GM19438 (cell line): ENCODE measurements around the gene SYN1.
"Not testable (repeated sequence)": the region's sequence is repeated elsewhere in the genome, so short reads cannot be mapped to it uniquely, and the experiment has no call there.

Experiments used
- ATAC-seq: cut with Tn5 transposase; IDR thresholded peaks from one replicate; pipeline ENCODE4 v1.9.1; 2021; ENCODE audit warnings: low read depth; ENCODE audit not compliant: unreplicated experiment

SYN1 gene

DNA sequence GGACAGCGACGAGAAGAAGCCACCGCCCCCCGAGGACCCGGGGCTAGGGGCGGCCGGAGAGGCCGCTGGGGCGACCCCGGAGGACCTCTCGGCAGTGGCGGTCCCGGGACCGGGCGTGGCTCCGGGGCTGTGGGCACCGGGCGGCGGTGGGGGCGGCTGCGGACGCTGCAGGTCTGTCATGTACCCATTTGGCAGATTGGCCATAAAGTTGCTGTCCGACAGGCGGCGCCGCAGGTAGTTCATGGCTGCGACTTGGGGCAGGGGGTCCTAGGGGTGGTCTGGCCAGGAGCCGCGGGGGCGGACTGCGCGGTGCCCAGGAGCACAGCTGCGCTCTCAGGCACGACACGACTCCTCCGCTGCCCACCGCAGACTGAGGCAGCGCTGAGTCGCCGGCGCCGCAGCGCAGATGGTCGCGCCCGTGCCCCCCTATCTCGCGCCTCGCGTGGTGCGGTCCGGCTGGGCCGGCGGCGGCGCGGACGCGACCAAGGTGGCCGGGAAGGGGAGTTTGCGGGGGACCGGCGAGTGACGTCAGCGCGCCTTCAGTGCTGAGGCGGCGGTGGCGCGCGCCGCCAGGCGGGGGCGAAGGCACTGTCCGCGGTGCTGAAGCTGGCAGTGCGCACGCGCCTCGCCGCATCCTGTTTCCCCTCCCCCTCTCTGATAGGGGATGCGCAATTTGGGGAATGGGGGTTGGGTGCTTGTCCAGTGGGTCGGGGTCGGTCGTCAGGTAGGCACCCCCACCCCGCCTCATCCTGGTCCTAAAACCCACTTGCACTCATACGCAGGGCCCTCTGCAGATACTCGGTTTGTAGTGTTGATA is at the start of gene SYN1:
Gene SYN1 (minus strand): TSS at position 372 of the 817 bp plus-strand sequence. CDS start 129 bp downstream, at position 243.
- ATAC-seq: peak; percentile 67

- not testable (repeated sequence) for ATAC-seq
Observed at GRCh38 chrX:47665797-47666196, 46.1 kb upstream of the SYN1 start.

GRCh38 chrX:47664737-47665136 is 45.1 kb upstream of the SYN1 start:
- ATAC-seq: no peak

DNA sequence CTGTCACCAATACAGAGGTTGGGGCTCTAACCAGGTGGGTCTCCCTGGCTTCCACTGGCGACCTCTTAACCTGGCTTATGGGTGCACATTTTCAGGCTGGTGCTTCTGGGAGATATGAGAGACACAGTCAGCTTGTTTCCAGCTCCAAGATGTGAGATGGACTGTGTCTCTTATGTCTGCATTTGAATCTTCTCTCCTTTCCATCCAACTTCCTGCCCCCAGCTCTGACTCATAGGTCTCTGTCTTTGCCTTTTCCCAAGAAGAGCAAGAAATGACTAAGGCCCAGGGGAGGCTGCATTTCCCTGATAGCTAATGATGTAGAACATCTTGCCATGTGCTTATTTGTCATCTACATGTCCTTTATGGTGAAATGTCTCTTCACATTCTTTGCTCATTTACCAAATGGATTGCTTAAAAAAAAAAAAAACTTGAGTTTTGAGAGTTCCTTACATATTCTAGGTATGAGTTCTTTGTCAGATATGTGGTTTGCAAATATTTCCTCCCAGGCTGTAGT is 42.5 kb upstream of the SYN1 start:
- ATAC-seq: no peak

GRCh38 chrX:47661539-47661938 is 41.9 kb upstream of the SYN1 start:
- ATAC-seq: no peak

DNA sequence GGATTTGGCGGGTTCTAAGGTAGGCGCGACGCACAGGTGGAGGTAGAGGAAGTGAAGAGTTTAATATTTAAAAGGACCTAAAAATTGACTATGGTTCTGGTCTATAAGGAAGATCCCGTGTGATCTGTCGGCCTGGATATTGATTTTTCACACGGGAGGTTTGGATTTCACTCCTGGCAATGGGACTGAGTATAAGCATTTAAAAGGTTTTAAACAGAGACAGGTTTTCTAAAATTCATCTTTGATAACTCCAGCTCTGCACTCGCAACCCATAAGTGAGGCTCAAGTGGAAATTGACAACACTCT is 39.7 kb upstream of the SYN1 start:
- no peak for ATAC-seq

DNA sequence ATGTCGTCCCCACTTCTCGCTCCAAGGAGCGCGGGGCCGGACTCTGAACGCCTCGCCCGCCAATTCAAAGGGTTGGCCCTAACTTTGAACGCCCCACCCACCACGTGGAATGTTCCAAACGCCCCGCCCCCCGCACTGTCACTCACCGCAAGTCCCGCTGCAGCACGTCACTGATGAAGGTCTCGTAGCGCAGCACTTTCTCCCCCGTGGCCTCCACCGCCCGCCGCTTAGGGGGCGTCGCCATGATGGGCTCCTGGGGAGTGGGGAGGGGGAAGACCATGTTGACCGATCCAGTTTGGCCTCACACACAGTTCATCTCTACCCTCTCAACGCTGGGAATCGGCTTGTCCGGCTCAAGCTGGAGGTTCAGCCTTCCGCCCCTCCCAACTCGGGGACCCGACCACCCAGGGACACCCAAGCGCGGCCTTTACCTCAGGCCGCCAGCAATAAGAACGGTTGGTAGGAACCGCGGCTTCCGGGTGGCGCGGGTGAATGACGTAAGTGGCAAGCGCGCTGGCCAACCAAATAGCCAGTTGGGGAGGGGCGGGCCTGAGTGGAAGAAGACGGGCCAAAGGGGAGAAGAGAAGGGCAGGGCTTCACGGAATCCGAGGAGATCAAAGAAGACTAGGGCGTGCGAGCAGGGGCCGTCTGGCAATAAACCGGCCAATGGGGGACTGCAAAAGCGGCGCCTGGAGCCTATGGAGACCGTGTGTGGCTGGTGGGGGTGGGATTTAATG is 39.2 kb upstream of the SYN1 start, which contains the start of gene UXT:
Gene UXT (minus strand): TSS at position 497 of the 737 bp plus-strand sequence. CDS start 253 bp downstream, at position 244.
- ATAC-seq: peak; percentile 80

- no peak for ATAC-seq
Observed at GRCh38 chrX:47658301-47658683, 38.6 kb upstream of the SYN1 start.

GRCh38 chrX:47651043-47651905 is 31.6 kb upstream of the SYN1 start:
- no peak for ATAC-seq

DNA sequence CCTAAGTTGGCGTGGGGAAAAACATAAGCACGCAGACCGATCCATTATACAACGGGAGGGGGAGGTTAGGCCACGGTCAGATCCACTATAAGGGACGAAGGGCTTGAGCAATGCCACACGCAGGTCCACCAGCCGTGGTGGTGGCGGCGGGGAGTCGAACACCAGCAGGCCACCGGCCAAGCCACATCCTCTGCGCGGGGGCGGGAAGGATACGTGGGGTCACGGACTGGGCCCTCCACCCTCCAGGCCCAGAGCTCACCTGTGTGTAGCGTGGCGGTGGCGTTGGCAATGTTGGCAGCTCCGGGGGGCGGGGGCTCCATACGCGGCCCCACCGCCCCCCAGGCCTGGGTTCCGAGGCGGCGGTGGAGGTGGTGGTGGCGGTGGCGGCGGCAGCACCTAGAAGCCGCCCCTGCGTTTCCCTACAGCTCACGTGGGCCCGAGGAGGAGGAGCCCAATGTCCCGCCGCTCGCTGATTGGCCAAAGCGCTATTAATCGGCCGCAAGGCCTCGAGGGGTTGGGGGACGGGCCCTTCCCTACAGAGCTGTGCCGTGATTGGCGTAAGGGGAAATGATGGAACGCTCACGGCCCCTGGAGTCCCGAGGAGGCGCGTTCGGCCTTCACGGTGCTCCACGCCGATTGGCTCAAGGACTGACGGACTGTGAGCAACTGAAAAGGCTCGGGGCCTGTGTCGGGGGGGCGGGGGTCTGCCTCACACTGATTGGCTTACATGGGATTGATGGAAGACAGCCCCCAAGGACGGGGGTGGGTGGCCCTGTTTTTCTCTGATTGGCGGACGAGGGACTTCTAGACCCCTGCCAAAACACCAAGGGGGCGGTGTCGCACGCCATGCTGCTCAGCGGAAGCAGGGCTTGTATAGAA is 30.7 kb upstream of the SYN1 start, which contains the start of gene ELK1:
Gene ELK1 (minus strand): TSS at position 400 of the 879 bp plus-strand sequence. CDS start 9,122 bp downstream, outside the sequence.
- ATAC-seq: peak; percentile 87

- no peak for ATAC-seq
Observed at GRCh38 chrX:47649781-47650163, 30.1 kb upstream of the SYN1 start.

DNA sequence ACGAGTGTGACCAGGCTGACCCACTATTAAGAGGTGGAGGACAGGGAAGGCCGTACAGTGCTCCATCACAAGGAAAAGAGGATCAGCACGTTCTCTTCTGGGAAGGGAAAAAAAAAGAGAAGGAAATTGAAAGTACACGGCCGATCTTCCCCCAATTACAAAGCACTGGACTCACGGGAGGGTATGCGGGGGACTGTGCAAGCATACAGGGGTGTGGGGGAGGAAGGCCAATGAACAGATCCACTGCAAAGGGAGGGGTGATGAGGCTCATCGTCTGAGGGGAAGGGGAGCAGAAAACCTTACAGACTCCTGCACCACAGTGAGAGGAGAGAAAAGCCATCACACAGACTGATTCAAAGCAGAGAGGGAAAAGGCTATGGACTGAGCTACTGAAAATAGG is 29.6 kb upstream of the SYN1 start:
- ATAC-seq: no peak

GRCh38 chrX:47648376-47648775 is 28.7 kb upstream of the SYN1 start:
- ATAC-seq: no peak

DNA sequence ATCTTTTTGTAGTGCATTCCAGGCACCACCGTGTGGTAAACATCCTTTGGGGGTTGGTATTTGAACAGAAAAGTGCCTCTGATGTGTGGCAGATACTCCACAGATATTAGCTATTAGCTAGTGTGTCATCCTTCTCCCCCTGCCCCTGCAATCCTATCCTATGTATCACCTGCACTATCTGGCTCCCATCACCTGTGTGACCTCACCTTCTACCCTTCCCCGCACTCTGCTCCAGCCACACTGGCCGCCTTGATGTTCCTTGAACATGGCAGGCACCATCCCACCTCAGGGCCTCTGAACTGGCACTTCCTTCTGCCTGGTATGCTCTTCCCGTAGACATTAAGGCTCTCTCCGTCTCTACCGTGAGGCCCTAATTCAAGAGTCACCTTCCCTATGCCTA is 27.0 kb upstream of the SYN1 start:
- no peak for ATAC-seq

DNA sequence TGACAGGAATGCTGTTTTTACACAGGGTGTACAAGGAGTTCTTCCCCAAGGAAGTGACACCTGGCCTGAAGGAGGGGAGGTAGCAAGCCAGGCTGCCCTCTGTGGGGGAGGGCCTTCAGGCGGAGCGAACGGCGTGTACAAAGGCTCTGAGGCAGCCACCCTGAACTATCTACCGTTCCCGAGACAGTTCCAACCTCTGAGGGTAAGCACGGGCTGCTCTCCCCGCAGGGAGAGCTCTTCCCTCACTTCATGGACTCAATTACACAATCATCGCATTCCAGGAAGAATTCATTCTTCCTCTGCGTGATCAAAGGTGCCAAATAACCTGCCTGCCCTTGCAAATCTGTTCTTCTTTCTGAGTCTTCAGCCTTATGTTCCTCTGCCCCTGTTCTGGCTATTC is 25.9 kb upstream of the SYN1 start:
- ATAC-seq: no peak

DNA sequence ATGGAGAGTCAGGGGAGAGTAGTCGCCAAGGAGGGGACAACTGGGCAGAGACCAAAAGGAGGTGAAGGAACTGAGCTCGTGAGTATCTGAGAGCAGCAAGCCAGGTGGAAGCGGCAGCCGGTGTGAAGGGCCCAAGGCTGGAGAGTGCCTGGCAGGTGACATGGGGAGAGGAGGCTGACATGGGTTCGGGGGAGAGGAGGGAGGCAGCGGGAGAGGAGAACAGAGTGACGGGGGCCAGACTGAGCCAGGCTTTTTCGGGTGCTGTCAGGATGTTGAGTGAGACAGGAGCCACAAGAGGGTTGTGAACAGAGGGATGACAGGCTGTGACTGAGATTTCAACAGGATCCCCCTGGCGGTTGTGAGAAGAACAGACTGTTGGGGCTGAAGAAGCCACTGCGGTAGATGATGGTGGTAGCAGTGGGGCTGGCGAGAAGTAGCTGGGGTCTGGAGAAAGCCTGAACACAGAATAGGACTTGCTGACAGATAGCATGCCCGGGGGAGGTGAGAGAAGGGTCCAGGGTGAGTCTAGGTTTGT is 25.0 kb upstream of the SYN1 start:
- no peak for ATAC-seq

GRCh38 chrX:47643926-47644325 is 24.3 kb upstream of the SYN1 start:
- no peak for ATAC-seq

DNA sequence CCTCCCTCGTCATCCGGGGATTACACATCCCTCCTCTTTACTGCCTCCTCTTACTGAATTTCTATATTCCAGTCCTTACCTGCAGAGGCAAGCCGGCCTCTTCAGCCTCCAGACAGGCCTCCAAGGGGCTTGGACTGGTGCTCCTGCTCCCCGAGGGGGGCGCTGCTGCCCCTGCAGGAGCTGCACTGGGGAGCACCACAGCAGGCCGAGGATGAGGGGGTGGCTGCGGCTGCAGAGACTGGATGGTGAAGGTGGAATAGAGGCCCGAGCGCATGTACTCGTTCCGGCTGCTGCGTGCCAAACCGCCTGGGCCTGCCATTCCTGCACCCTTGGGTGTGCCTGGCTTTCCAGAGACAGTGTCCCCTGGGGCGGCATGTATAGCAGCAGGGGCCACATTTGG is 19.2 kb upstream of the SYN1 start:
- ATAC-seq: no peak

DNA sequence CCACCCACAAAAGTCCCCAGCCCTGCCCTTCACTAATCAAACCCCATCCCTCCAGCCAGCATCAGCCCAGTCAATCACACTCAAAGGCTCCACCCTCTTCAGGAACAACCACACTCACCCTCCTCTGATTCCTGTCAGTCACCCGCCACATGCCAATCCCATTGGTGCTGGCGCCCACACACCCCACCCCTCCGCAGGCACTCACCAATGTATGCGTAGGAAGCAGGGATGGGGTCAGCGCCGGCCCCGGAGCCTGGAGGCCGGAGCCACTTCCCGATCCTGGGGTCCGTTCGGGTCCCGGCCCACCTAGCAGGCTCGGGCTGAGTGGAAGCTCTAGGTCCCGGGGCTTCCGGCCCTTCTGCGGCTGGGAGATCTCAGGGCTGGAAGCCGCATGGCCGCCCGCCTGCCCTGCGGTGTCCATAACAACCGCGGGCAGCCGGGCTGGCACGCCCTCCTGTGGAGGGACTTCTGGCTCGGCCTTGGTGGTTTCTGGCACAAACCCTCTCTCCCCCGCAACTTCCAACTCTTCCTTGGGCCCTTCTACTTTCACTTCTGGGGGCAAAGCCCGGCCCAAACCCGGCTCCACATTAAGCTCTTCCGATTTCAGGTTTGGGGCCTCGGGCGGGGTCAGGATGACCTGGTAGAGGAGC is 18.0 kb upstream of the SYN1 start:
- ATAC-seq: peak; percentile 92
